Neural crest cell (in vitro differentiated cells): Measurements from ENCODE around the gene DEFB132. TPM values are rescaled to one million over a fixed set of nuclear protein-coding genes. Genes with fewer than 3 reads are reported as not detected.

Experiments used
- DNase-seq: peaks from one replicate; pipeline ENCODE4 v3.0.0; 2021; ENCODE audit warnings: low read depth, mixed read lengths, low spot score
- H3K27ac Mint-ChIP-seq: one replicate; pipeline ENCODE4 v1.8.0; 2021; ENCODE audit warnings: mild to moderate bottlenecking, mixed read lengths; ENCODE audit not compliant: unreplicated experiment
- H3K27me3 Mint-ChIP-seq: 2 replicates; pipeline ENCODE4 v1.8.0; 2021; ENCODE audit warnings: low read depth, mild to moderate bottlenecking, mixed read lengths
- H3K36me3 Mint-ChIP-seq: 2 replicates; pipeline ENCODE4 v1.8.0; 2021; ENCODE audit warnings: low read depth, mild to moderate bottlenecking, mixed read lengths
- H3K4me1 Mint-ChIP-seq: 2 replicates; pipeline ENCODE4 v1.8.0; 2021; ENCODE audit warnings: mixed read lengths
- H3K4me3 Mint-ChIP-seq: one replicate; pipeline ENCODE4 v1.8.0; 2021; ENCODE audit warnings: mild to moderate bottlenecking, mixed read lengths
- H3K9me3 Mint-ChIP-seq: 2 replicates; pipeline ENCODE4 v1.8.0; 2021; ENCODE audit warnings: mixed read lengths
- total RNA-seq: library from RNA; stranded (reverse); gene quantifications from 2 replicates; pipeline ENCODE4 v1.2.1, GENCODE V29; 2021
- TF ChIP-seq, protein P1 (sequence below): fragments of 200-600 bp; sonication (generic); conservative IDR thresholded peaks from 2 replicates; pipeline ENCODE4 v1.5.0; 2021; ENCODE audit warnings: antibody characterized with exemption, mild to moderate bottlenecking

The DEFB132 gene
- total RNA-seq, 1 donor from 2014 or later = not detected

GRCh38 chr20:289693-290083 lies 32.2 kb downstream of the DEFB132 start:
- Mint-ChIP-seq H3K27me3 (no peaks in the 10 kb centered on the region), H3K36me3 (peaks cover 8% of the 10 kb centered on the region), H3K4me3 (no peak overlapping the region), H3K27ac (peak overlapping the region; percentile 93), H3K4me1 (peaks cover 15% of the 10 kb centered on the region), H3K9me3 (peaks cover 2% of the 10 kb centered on the region)
- no peak for DNase-seq
- TF ChIP-seq, protein P1, sequence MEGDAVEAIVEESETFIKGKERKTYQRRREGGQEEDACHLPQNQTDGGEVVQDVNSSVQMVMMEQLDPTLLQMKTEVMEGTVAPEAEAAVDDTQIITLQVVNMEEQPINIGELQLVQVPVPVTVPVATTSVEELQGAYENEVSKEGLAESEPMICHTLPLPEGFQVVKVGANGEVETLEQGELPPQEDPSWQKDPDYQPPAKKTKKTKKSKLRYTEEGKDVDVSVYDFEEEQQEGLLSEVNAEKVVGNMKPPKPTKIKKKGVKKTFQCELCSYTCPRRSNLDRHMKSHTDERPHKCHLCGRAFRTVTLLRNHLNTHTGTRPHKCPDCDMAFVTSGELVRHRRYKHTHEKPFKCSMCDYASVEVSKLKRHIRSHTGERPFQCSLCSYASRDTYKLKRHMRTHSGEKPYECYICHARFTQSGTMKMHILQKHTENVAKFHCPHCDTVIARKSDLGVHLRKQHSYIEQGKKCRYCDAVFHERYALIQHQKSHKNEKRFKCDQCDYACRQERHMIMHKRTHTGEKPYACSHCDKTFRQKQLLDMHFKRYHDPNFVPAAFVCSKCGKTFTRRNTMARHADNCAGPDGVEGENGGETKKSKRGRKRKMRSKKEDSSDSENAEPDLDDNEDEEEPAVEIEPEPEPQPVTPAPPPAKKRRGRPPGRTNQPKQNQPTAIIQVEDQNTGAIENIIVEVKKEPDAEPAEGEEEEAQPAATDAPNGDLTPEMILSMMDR = no peak

DNA sequence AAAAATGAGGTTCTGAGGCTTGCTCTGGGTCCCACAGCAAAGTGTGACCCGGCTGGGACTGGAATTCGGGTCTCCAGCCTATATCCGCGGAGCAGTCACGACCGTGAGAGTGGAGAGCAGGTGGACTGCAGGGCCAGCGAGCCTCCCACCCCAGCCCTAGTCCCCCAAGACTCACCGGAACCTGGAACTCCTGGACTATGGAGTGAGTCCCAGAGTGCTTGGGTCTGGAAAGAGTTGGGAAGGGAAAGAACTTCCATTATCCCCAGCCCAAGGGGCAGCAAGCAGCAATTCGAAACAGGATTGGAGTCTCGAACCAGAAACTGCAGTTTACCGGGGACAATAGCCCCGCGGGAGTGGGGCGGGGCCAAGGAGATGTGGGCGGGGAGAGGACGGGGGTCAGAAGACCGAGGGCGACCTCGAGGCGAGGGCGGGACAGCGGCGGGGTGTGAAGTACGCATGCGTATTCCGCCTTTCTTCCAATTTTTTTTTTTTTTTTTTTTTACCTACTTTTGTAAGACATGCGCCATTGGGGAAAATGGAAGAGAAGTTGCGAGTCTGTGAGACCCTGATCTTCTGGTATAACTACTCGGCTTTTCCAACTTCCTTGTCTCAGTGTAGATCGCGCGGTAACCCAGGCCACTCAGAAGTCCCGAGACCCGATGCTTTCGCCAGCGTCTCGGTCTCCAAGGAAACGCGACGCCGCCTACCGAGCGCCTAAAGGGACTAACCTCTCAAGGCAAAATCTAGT lies 32.7 kb downstream of the DEFB132 start, which contains the start of gene C20orf96:
C20orf96 (minus strand) TSS at position 667 of the 748 bp plus-strand sequence; CDS start at position 527, 140 bp downstream.
- DNase-seq = peak; percentile 86
- H3K27ac Mint-ChIP-seq = peak within 1 kb of the TSS; percentile 93
- H3K4me3 Mint-ChIP-seq = no peak within 1 kb of the TSS
- peaks cover 15% of the 10 kb centered on the region for H3K4me1 Mint-ChIP-seq
- H3K9me3 Mint-ChIP-seq = peaks cover 2% of the 10 kb centered on the region
- TF ChIP-seq, protein P1 = peak; percentile 58
- peaks cover 8% of the 10 kb centered on the region for H3K36me3 Mint-ChIP-seq
- no peaks in the 10 kb centered on the region for H3K27me3 Mint-ChIP-seq

DNA sequence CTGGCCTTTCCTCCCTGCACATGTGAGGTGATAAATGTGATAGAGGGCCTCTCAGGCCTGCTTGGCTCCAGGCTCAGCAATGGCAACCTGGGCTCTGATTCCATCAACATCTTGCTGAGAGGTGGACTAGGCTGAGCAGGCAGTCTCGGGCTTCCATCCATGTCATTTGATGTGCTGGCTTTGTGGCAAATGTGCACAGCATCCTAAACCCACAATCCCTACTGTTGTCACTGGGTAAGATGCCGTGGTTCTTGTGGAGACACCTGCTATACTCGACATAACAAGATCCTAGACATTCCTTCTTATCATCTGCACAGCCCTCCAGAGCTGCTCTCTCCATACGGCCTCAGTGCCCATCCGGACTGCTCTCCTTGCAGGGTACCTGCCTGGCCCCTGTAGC lies 37.1 kb downstream of the DEFB132 start:
- no peak for DNase-seq
- peak overlapping the region; percentile 67 for H3K4me3 Mint-ChIP-seq
- peaks cover 7% of the 10 kb centered on the region for H3K36me3 Mint-ChIP-seq
- H3K27ac Mint-ChIP-seq = no peak overlapping the region
- H3K4me1 Mint-ChIP-seq = peaks cover 30% of the 10 kb centered on the region
- TF ChIP-seq, protein P1 = no peak
- H3K27me3 Mint-ChIP-seq = no peaks in the 10 kb centered on the region
- no peaks in the 10 kb centered on the region for H3K9me3 Mint-ChIP-seq

- Mint-ChIP-seq H3K27me3 (no peaks in the 10 kb centered on the region), H3K27ac (no peak overlapping the region), H3K9me3 (no peaks in the 10 kb centered on the region), H3K4me1 (peaks cover 38% of the 10 kb centered on the region), H3K36me3 (peaks cover 10% of the 10 kb centered on the region), H3K4me3 (peak overlapping the region; percentile 100)
- TF ChIP-seq, protein P1 = no peak
- no peak for DNase-seq
Observed at GRCh38 chr20:295804-296203, 38.3 kb downstream of the DEFB132 start.

DNA sequence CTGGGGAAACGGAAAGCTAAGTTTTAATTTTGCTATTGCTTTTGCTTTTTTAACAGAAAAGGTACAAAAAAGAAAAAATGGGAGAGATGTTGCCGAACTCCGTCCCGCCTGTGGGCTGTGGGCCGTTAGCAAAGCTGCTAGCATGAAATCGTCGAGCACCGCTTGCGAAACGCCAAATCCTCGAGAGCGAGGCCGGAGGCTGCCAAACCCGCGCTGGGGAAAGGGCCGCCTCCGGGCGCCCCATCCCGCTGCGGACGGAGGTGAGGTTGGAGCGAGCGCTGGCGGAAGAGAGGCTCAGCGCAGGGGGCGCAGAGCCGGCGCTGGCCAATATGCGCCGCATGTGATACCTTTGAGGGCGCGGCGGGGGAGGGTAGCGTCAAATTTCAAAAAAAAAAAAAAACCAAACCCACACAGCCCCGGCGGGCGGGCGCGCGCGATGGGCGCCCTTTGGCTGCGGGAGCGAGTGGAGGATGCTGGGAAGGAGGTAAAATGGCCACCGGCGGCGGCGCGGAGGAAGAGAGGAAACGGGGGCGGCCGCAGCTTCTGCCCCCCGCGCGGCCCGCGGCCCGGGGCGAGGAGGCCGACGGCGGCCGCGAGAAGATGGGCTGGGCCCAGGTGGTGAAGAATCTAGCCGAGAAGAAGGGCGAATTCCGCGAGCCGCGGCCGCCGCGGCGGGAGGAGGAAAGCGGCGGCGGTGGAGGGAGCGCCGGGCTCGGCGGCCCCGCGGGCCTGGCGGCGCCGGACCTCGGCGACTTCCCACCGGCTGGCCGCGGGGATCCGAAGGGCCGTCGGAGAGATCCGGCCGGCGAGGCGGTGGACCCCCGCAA lies 39.8 kb downstream of the DEFB132 start, which contains the start of gene ZCCHC3:
ZCCHC3 (plus strand) TSS at position 473 of the 827 bp plus-strand sequence; CDS start at position 490, 17 bp downstream.
- H3K27ac Mint-ChIP-seq = peak within 1 kb of the TSS; percentile 98
- DNase-seq = peak; percentile 71
- H3K27me3 Mint-ChIP-seq = no peaks in the 10 kb centered on the region
- H3K36me3 Mint-ChIP-seq = peaks cover 10% of the 10 kb centered on the region
- H3K9me3 Mint-ChIP-seq = no peaks in the 10 kb centered on the region
- H3K4me1 Mint-ChIP-seq = peaks cover 53% of the 10 kb centered on the region
- H3K4me3 Mint-ChIP-seq = peak within 1 kb of the TSS; percentile 100
- TF ChIP-seq, protein P1 = peak; percentile 19
